ENCODE measurements around the gene KLC3.

The KLC3 gene

GRCh38 chr19:45385392-45386221 lies 45.1 kb downstream of the KLC3 start:
- Histone ChIP-seq H3K36me3 (no peaks in the 10 kb centered on the region), H3K9me3 (no peaks in the 10 kb centered on the region), H3K27me3 (peaks cover 38% of the 10 kb centered on the region), H3K4me3 (ENCODE audit: low read depth, low read length) (no peak overlapping the region), H3K4me1 (no peaks in the 10 kb centered on the region)
- no peak for DNase-seq
- no peak for TF ChIP-seq CTCF (IDR thresholded peaks at IDR 0.05; ENCODE audit: low read depth, low read length)

- no peaks in the 10 kb centered on the region for H3K36me3 ChIP-seq
- no peak for TF ChIP-seq CTCF (IDR thresholded peaks at IDR 0.05; ENCODE audit: low read depth, low read length)
- DNase-seq = no peak
- no peaks in the 10 kb centered on the region for H3K4me1 ChIP-seq
- peaks cover 15% of the 10 kb centered on the region for H3K27me3 ChIP-seq
- no peak overlapping the region for H3K4me3 ChIP-seq (ENCODE audit: low read depth, low read length)
- H3K9me3 ChIP-seq = no peaks in the 10 kb centered on the region
These were observed 50.8 kb downstream of the KLC3 start for GRCh38 chr19:45391346-45391745.

GRCh38 chr19:45391871-45392665 lies 51.5 kb downstream of the KLC3 start:
- no peak for TF ChIP-seq CTCF (IDR thresholded peaks at IDR 0.05; ENCODE audit: low read depth, low read length)
- Histone ChIP-seq H3K27me3 (peaks cover 8% of the 10 kb centered on the region), H3K4me1 (no peaks in the 10 kb centered on the region), H3K9me3 (no peaks in the 10 kb centered on the region), H3K4me3 (ENCODE audit: low read depth, low read length) (no peak overlapping the region), H3K36me3 (no peaks in the 10 kb centered on the region)
- no peak for DNase-seq

- Histone ChIP-seq H3K9me3 (no peaks in the 10 kb centered on the region), H3K4me3 (ENCODE audit: low read depth, low read length) (no peak overlapping the region), H3K36me3 (no peaks in the 10 kb centered on the region), H3K4me1 (no peaks in the 10 kb centered on the region; the same call in 1 of the 2 replicates), H3K27me3 (no peaks in the 10 kb centered on the region)
- DNase-seq = no peak
- no peak for TF ChIP-seq CTCF (IDR thresholded peaks at IDR 0.05; ENCODE audit: low read depth, low read length)
These were observed 55.5 kb downstream of the KLC3 start for GRCh38 chr19:45395821-45396617.

- no peak for TF ChIP-seq CTCF (IDR thresholded peaks at IDR 0.05; ENCODE audit: low read depth, low read length)
- Histone ChIP-seq H3K4me1 (no peaks in the 10 kb centered on the region; the same call in none of the 2 replicates), H3K4me3 (ENCODE audit: low read depth, low read length) (no peak overlapping the region), H3K9me3 (no peaks in the 10 kb centered on the region), H3K27me3 (peaks cover 7% of the 10 kb centered on the region; the same call in 1 of the 2 replicates), H3K36me3 (no peaks in the 10 kb centered on the region)
- no peak for DNase-seq
These were observed 59.6 kb downstream of the KLC3 start for GRCh38 chr19:45400192-45400591.
